ENCODE measurements around the gene MIPOL1.

The MIPOL1 gene

GRCh38 chr14:37270629-37271028 is 72.9 kb downstream of the MIPOL1 start:
- Mint-ChIP-seq H3K27ac (no peak overlapping the region), H3K36me3 (ENCODE audit: low read depth) (peaks cover 23% of the 10 kb centered on the region), H3K27me3 (ENCODE audit: low read depth, poor library complexity) (no peaks in the 10 kb centered on the region), H3K9me3 (no peaks in the 10 kb centered on the region), H3K4me3 (no peak overlapping the region), H3K4me1 (no peaks in the 10 kb centered on the region)
- no peak for DNase-seq
- TF ChIP-seq CTCF (IDR thresholded peaks at IDR 0.05), result no peak

- no peak overlapping the region for H3K4me3 Mint-ChIP-seq
- no peak overlapping the region for H3K27ac Mint-ChIP-seq
- no peak for DNase-seq
- no peaks in the 10 kb centered on the region for H3K4me1 Mint-ChIP-seq
- H3K36me3 Mint-ChIP-seq (ENCODE audit: low read depth), result peaks cover 17% of the 10 kb centered on the region
- TF ChIP-seq CTCF (IDR thresholded peaks at IDR 0.05), result no peak
- no peaks in the 10 kb centered on the region for H3K27me3 Mint-ChIP-seq (ENCODE audit: low read depth, poor library complexity)
- no peaks in the 10 kb centered on the region for H3K9me3 Mint-ChIP-seq
Observed at GRCh38 chr14:37272569-37272968, 74.8 kb downstream of the MIPOL1 start.

- H3K27me3 Mint-ChIP-seq (ENCODE audit: low read depth, poor library complexity), result no peaks in the 10 kb centered on the region
- no peak overlapping the region for H3K4me3 Mint-ChIP-seq
- TF ChIP-seq CTCF (IDR thresholded peaks at IDR 0.05), result no peak
- H3K9me3 Mint-ChIP-seq, result no peaks in the 10 kb centered on the region
- DNase-seq, result no peak
- peaks cover 4% of the 10 kb centered on the region for H3K36me3 Mint-ChIP-seq (ENCODE audit: low read depth)
- no peaks in the 10 kb centered on the region for H3K4me1 Mint-ChIP-seq
- no peak overlapping the region for H3K27ac Mint-ChIP-seq
Observed at GRCh38 chr14:37274652-37275051, 76.9 kb downstream of the MIPOL1 start.

- no peak for TF ChIP-seq CTCF (IDR thresholded peaks at IDR 0.05)
- H3K36me3 Mint-ChIP-seq (ENCODE audit: low read depth), result peaks cover 17% of the 10 kb centered on the region
- no peak overlapping the region for H3K27ac Mint-ChIP-seq
- no peaks in the 10 kb centered on the region for H3K9me3 Mint-ChIP-seq
- H3K4me3 Mint-ChIP-seq, result no peak overlapping the region
- DNase-seq, result no peak
- no peaks in the 10 kb centered on the region for H3K4me1 Mint-ChIP-seq
- no peaks in the 10 kb centered on the region for H3K27me3 Mint-ChIP-seq (ENCODE audit: low read depth, poor library complexity)
Observed at GRCh38 chr14:37275963-37276362, 78.2 kb downstream of the MIPOL1 start.

GRCh38 chr14:37278636-37279538 is 81.2 kb downstream of the MIPOL1 start:
- no peak overlapping the region for H3K27ac Mint-ChIP-seq
- H3K27me3 Mint-ChIP-seq (ENCODE audit: low read depth, poor library complexity), result no peaks in the 10 kb centered on the region

More at GRCh38 chr14:37278636-37279538, 81.2 kb downstream of the MIPOL1 start:
- Mint-ChIP-seq H3K4me1 (no peaks in the 10 kb centered on the region), H3K36me3 (ENCODE audit: low read depth) (peaks cover 21% of the 10 kb centered on the region), H3K4me3 (no peak overlapping the region), H3K9me3 (no peaks in the 10 kb centered on the region)
- no peak for DNase-seq
- no peak for TF ChIP-seq CTCF (IDR thresholded peaks at IDR 0.05)
